Activated CD8-positive, alpha-beta memory T cell treated with anti-CD3 and anti-CD28 coated beads, Interleukin-2, amount 10 ng/mL, durations not matched to agents 7 days and 5 days (primary cell): ENCODE results near the gene JHY. TPM values are rescaled to one million over a fixed set of nuclear protein-coding genes. Genes with fewer than 3 reads are reported as not detected.
A peak's percentile ranks its signal among the peaks of the same experiment; 100 is the strongest.

Experiments used
- ATAC-seq: fragments of 150-1000 bp; cut with Tn5 transposase; one replicate; pipeline ENCODE4 v1.10.0; 2021; ENCODE audit warnings: moderate library complexity
- CTCF ChIA-PET: fragments of 350-600 bp; sonication (Branson Sonifier 250); formaldehyde crosslinking; loops from one replicate; lab custom pipeline; 2021; ENCODE audit warnings: antibody characterized with exemption; lab: Charles Lee
- DNase-seq: peaks from one replicate; pipeline ENCODE4 v3.0.0-alpha.2; 2020
- H3K27ac Mint-ChIP-seq: one replicate; pipeline ENCODE4 v1.8.0; 2021; ENCODE audit warnings: mild to moderate bottlenecking, mixed read lengths
- H3K27me3 Mint-ChIP-seq: one replicate; pipeline ENCODE4 v1.8.0; 2021; ENCODE audit warnings: mixed read lengths
- H3K36me3 Mint-ChIP-seq: one replicate; pipeline ENCODE4 v1.8.0; 2021; ENCODE audit warnings: mild to moderate bottlenecking, mixed read lengths
- H3K4me1 Mint-ChIP-seq: one replicate; pipeline ENCODE4 v1.8.0; 2021; ENCODE audit warnings: mixed read lengths
- H3K4me3 Mint-ChIP-seq: one replicate; pipeline ENCODE4 v1.8.0; 2021; ENCODE audit warnings: mild to moderate bottlenecking, moderate library complexity, mixed read lengths
- H3K9me3 Mint-ChIP-seq: one replicate; pipeline ENCODE4 v1.8.0; 2022; ENCODE audit warnings: low read depth, mixed read lengths
- total RNA-seq, 2 experiments: library from RNA; stranded (reverse); gene quantifications; one replicate each; pipeline ENCODE4 v1.2.3, GENCODE V29; 2021

Gene JHY
- total RNA-seq, result 1 to 10 TPM; 3.2 to 4.3 TPM

DNA sequence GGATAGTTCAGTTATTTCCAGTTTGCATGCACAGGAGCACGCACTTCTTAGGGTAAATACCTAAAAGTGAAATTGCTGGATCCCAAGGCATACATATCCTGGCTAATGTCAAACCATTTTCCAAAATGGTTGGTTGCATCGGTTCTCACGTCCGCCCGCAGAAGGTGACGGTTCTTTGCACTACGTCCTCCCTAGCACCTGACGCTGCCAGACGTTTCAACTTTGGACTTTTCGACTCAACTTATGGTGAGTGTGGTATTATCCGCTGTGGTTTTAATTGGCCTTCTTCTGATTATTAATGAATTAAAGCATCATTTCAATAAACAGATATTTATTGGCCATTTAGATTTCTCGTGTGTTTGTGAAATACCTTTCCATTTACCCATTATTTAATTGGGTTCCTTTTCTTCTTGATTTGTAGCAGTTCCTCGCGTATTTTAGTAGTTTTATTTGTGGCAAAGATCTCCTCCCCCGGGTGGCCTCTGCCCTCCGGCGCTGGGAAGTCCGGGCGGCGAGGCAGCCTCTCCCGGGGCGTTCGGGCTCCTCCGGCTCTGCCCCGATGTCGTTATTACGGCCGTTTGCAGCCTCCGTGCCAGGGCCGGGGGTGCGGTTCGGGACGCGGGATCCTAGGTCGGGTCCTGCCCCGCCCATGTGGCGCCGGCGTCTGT lies at the start of gene JHY:
JHY (plus strand) TSS at position 571 of the 668 bp plus-strand sequence. CDS start 3,091 bp downstream, outside the sequence.
- Mint-ChIP-seq H3K27me3 (peaks cover 15% of the 10 kb centered on the region), H3K4me1 (peaks cover 30% of the 10 kb centered on the region), H3K4me3 (peak within 1 kb of the TSS; percentile 80), H3K36me3 (peaks cover 5% of the 10 kb centered on the region), H3K27ac (peak within 1 kb of the TSS; percentile 82), H3K9me3 (no peaks in the 10 kb centered on the region)
- DNase-seq, result no peak
- CTCF ChIA-PET, result interaction anchor here (1.3 to 1.6 kb wide), 3 partner anchors 31 to 253 kb away, joined by 5 read pairs; no protein-coding TSS in a partner anchor
- ATAC-seq, result no peak

DNA sequence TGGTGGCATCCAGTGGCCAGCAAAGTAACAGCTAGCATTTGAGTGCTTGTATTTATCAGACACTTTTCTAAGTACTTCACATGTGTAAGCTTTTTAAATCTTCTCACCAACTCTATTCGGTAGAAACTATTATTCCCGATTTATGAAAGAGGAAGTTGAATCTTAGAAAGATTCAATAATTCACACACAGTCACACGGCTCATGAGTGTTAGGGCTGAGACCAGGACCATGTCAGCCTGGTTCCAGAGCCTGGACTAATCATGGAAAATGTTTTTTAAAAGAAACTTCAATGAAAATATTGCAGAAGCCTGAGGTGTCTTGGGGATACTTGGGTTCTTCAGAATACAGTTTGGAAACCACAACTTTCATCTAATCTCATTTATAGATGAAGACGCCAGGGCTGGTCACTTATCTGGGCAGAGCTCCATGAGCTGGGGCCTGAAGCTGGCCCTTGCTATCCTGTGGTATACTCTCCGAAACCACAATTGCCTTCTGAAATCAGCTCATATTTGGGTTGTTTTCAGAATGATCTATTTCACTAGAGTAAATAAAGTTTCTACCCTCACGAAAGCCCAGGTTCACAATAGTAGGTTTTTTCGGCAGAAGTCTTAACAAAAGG lies 48.6 kb upstream of the JHY start:
- CTCF ChIA-PET, result interaction anchor here (0.7 to 5.2 kb wide), 10 partner anchors 9 to 178 kb away, joined by 3 to 56 read pairs (median 4); no protein-coding TSS in a partner anchor
- ATAC-seq, result no peak
- no peak for DNase-seq
- Mint-ChIP-seq H3K4me1 (peaks cover 40% of the 10 kb centered on the region), H3K27me3 (no peaks in the 10 kb centered on the region), H3K36me3 (peaks cover 2% of the 10 kb centered on the region), H3K9me3 (no peaks in the 10 kb centered on the region), H3K27ac (no peak overlapping the region), H3K4me3 (no peak overlapping the region)

DNA sequence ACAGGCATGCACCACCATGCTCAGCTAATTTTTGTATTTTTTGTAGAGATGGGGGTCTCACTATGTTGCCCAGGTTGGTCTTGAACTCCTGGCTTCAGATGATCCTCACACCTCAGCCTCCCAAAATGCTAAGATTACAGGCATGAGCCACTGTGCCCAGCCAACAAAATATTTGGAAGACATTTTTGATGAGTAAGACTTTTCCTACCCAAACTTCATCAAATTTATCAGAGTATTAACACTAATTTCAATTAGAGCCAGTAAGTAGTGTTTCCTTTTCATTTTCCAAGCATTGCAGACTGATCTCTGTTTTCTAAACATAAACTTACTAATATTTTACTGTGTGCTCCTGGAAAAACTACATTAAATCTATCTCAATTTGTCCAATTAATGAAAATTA lies 45.6 kb upstream of the JHY start:
- CTCF ChIA-PET, result interaction anchor here (1.2 to 5.2 kb wide), 3 partner anchors 10 to 257 kb away, joined by 3 to 56 read pairs (median 3); no protein-coding TSS in a partner anchor
- Mint-ChIP-seq H3K4me1 (peaks cover 56% of the 10 kb centered on the region), H3K9me3 (no peaks in the 10 kb centered on the region), H3K27me3 (no peaks in the 10 kb centered on the region), H3K4me3 (no peak overlapping the region), H3K36me3 (peaks cover 2% of the 10 kb centered on the region), H3K27ac (no peak overlapping the region)
- no peak for ATAC-seq
- DNase-seq, result no peak

DNA sequence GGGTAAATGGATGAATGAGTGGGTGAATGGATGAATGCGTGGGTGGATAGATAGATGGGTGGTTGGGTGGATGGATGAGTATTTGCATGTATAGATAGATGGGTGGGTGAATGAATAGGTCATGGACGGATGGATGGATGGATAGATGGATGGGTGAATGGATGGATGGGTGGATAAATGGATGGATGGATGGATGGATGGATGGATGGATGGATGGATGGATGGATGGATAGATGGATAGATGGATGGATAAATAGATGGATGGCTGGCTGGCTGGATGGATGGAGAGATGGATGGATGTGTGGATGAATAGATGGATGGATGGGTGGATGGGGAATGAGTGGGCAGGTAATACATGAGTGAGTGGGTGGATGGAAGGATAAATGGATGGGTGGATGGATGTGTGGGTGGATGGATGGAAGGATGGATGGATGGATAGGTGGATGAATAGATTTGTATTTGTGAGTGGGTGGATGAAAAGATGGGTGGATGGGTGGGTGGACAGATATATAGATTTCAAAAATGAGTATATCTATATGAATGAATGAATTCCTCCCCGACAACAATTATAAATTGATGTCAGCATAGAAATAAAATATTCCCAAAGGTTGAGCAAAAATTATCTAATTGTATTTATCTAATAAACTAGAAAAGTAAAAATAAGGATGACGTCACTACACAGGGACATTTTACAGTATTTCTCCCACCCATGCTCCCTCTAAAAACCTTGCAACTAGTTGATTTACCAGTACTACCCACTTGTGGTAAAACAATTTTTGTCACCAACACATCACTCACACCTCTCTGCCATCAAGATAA lies 44.8 kb upstream of the JHY start:
- Mint-ChIP-seq H3K4me1 (peaks cover 59% of the 10 kb centered on the region), H3K9me3 (no peaks in the 10 kb centered on the region), H3K36me3 (peaks cover 2% of the 10 kb centered on the region), H3K4me3 (peak overlapping the region; percentile 77), H3K27ac (peak overlapping the region; percentile 84), H3K27me3 (no peaks in the 10 kb centered on the region)
- no peak for DNase-seq
- CTCF ChIA-PET, result interaction anchor here (1.1 to 4.7 kb wide), 7 partner anchors 9 to 223 kb away, joined by 3 to 120 read pairs (median 4); no protein-coding TSS in a partner anchor
- ATAC-seq, result no peak

DNA sequence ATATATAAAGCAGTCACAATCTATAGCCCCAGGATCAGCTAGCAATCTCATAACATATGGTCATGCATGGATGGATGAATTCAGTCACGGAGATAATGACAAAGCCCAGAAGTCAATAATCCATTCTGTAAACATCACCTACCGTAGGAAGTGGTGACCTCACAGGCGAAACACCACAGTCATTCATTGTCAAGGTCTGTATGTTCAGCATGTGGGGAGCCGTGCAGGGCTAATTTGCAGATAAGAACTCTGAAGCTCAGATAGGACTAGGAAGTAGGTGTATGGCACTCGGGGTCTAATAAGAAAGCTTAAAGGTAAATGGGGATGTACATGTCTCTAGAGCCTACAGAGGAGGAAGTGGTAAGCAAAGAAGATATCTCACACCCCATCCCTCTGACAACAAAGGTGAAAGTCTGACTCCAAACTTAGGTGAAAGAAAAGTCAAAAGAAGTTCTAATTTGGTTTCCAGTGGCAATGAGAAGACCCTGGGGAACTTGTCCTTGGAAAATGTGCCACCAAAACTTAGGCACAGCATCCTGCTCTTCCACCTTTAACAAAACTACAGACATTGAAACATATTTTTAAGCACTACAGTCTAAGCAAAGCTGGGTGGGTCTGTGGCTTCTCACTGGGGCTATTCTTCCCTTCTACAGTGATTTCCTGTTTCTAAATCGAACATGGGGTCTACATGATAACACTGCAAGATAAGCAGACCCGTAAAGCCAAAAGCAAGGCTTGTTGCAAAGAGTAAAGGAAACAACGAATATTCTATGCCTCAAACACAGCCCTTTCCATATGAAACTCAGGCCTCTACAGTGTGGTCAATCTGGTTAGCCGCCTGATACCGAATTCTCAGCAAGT lies 39.0 kb upstream of the JHY start:
- peak overlapping the region; percentile 97 for H3K27ac Mint-ChIP-seq
- peaks cover 79% of the 10 kb centered on the region for H3K4me1 Mint-ChIP-seq
- no peaks in the 10 kb centered on the region for H3K27me3 Mint-ChIP-seq
- H3K9me3 Mint-ChIP-seq, result no peaks in the 10 kb centered on the region
- DNase-seq (peak; percentile 88), ATAC-seq (peak; percentile 77)
- peaks cover 10% of the 10 kb centered on the region for H3K36me3 Mint-ChIP-seq
- CTCF ChIA-PET, result interaction anchor here (0.9 to 4.0 kb wide), 9 partner anchors 9 to 215 kb away, joined by 3 to 39 read pairs (median 4); no protein-coding TSS in a partner anchor
- H3K4me3 Mint-ChIP-seq, result peak overlapping the region; percentile 62

DNA sequence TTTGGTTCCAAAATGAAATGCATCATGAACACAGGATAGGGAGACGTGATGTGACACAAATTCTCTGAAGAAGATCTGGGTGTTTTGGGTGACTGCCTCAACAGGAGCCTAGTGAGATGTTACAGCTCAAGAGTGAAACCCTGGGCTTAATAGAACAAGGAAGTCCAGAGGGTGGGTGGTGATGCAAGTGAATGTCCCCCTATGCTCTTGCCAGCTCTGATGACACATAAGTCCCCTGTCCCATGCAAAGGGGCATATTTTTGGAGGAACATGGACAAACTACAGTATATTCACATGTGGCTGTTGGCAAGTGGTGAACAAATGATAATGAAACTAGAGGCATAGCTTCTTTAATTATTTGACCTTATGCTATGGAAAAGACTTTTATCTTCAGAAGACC lies 35.1 kb upstream of the JHY start:
- Mint-ChIP-seq H3K4me3 (peak overlapping the region; percentile 45), H3K27me3 (no peaks in the 10 kb centered on the region), H3K27ac (peak overlapping the region; percentile 89), H3K9me3 (no peaks in the 10 kb centered on the region), H3K4me1 (peaks cover 94% of the 10 kb centered on the region), H3K36me3 (peaks cover 14% of the 10 kb centered on the region)
- ATAC-seq, result no peak
- no peak for DNase-seq
- CTCF ChIA-PET, result interaction anchor here (0.8 to 1.6 kb wide), 11 partner anchors 9 to 216 kb away, joined by 3 to 10 read pairs (median 3); partner anchors contain the start of gene CRTAM

DNA sequence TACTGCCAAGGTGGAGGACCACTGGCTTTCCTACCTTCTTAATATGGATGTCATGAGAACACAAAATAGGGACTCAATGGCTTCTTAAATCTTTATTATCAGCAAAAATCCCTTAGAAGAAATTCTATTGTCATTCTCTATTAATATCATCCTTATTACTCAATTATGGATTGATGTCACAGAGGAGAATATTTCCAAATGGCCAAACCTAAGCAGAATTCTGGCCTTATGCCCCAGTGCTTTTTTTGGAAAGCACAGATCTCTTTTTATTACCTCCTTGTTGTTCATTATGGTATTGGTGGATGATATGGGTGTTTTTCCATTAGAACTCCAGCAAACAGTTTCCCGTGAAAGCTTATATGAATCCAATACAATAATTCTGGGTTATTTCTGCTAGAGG lies 34.4 kb upstream of the JHY start:
- Mint-ChIP-seq H3K27ac (peak overlapping the region; percentile 89), H3K27me3 (no peaks in the 10 kb centered on the region), H3K4me1 (peaks cover 91% of the 10 kb centered on the region), H3K4me3 (no peak overlapping the region), H3K36me3 (peaks cover 16% of the 10 kb centered on the region), H3K9me3 (no peaks in the 10 kb centered on the region)
- CTCF ChIA-PET, result interaction anchor here (1.2 to 1.4 kb wide), 5 partner anchors 8 to 219 kb away, joined by 3 to 6 read pairs (median 4); partner anchors contain the start of gene CRTAM
- no peak for DNase-seq
- ATAC-seq, result no peak

DNA sequence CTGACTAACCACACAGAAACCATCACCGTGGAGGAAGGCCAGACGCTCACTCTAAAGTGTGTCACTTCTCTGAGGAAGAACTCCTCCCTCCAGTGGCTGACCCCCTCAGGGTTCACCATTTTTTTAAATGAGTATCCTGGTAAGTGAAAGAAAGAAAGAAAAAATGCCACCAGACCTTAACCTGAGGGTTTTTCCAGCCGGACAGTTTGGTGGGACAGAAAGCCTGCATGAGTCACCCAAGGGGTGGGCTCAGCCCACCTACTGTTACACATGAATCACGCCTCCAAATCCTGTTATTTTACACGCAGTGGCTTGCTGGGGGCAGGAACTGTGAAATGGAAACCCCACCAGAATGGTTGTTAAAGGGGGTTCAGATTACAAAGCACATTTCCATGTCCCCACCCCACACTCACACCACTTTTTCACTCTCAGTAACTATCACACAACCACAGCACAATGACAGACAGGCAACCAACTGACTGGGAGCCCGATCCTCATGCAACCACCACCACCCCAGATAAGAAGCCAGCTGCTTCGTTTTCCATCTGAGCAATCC lies 32.4 kb upstream of the JHY start:
- no peaks in the 10 kb centered on the region for H3K9me3 Mint-ChIP-seq
- H3K4me3 Mint-ChIP-seq, result peak overlapping the region; percentile 56
- CTCF ChIA-PET, result interaction anchor here (1.0 to 7.9 kb wide), 12 partner anchors 10 to 270 kb away, joined by 3 to 171 read pairs (median 37); partner anchors contain the start of genes CRTAM and UBASH3B
- H3K4me1 Mint-ChIP-seq, result peaks cover 77% of the 10 kb centered on the region
- ATAC-seq (peak; percentile 59), DNase-seq (peak; percentile 77)
- H3K36me3 Mint-ChIP-seq, result peaks cover 13% of the 10 kb centered on the region
- peak overlapping the region; percentile 89 for H3K27ac Mint-ChIP-seq
- H3K27me3 Mint-ChIP-seq, result no peaks in the 10 kb centered on the region

DNA sequence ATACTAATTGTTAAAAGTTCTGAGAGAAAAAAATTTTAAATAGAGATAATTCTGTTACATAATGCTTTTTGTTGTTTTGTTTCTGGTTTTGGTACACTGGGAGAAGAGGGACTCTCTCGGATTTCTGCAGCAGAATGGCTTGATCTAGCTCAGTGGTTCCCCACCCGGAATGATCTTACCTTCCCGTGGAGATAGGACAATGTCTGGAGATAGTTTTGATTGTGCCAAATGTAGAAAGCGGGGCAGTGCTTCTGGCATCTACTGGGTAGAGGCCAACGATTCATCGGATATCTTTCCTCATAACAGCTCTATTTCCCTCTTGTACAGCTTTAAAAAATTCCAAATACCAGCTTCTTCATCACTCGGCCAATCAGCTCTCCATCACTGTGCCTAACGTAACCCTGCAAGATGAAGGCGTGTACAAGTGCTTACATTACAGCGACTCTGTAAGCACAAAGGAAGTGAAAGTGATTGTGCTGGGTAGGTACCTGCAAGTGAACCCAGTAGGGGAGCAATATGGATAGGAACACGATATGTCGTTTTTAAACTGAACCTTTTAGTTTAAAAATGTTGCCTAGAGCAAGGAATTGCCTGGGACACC lies 31.1 kb upstream of the JHY start:
- Mint-ChIP-seq H3K9me3 (no peaks in the 10 kb centered on the region), H3K27me3 (peaks cover 5% of the 10 kb centered on the region), H3K36me3 (peaks cover 14% of the 10 kb centered on the region), H3K4me3 (peak overlapping the region; percentile 59), H3K4me1 (peaks cover 71% of the 10 kb centered on the region), H3K27ac (peak overlapping the region; percentile 84)
- peak; percentile 53 for ATAC-seq
- peak; percentile 66 for DNase-seq
- CTCF ChIA-PET, result interaction anchor here (0.7 to 7.9 kb wide), 21 partner anchors 7 to 271 kb away, joined by 3 to 171 read pairs (median 9); partner anchors contain the start of genes CRTAM, JHY and UBASH3B

DNA sequence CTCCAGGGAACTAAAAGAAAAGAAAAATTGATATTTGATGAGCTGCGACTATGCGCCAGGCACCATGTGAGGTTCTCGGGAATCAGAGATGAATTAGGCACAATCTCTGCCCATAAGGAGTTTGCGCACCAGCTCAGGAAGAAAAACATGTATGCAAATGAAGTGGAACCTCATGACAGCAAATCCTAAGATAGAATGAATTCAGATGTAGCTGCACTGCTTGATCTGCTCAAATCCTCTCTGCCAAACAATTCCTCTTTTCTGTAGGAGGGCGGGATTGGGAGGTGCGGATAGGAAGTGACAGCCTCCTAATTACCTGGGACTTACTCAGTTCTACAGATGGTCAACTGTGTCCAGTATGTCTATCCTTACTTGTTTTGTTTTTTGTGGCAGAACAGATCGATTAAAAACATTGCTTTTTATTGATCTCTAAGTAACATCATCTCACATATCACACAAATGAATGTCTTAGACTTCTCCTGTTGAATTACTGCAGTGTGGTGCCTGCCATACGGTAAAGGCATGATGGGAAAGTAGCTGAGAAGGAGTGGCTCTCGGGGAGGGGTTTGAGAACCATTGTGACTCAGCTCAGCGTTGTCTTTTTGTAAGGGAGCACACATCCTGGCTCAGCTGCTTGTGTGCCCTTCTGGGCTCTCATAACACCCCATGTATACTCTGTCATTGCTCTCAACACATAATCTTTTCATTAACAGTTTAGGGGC lies 30.3 kb upstream of the JHY start:
- ATAC-seq (peak; percentile 38), DNase-seq (peak; percentile 71)
- H3K36me3 Mint-ChIP-seq, result peaks cover 14% of the 10 kb centered on the region
- CTCF ChIA-PET, result interaction anchor here (0.6 to 7.9 kb wide), 34 partner anchors 8 to 272 kb away, joined by 3 to 171 read pairs (median 8); partner anchors contain the start of genes CRTAM, JHY and UBASH3B
- peaks cover 5% of the 10 kb centered on the region for H3K27me3 Mint-ChIP-seq
- H3K9me3 Mint-ChIP-seq, result no peaks in the 10 kb centered on the region
- peak overlapping the region; percentile 84 for H3K27ac Mint-ChIP-seq
- H3K4me1 Mint-ChIP-seq, result peaks cover 71% of the 10 kb centered on the region
- peak overlapping the region; percentile 59 for H3K4me3 Mint-ChIP-seq

DNA sequence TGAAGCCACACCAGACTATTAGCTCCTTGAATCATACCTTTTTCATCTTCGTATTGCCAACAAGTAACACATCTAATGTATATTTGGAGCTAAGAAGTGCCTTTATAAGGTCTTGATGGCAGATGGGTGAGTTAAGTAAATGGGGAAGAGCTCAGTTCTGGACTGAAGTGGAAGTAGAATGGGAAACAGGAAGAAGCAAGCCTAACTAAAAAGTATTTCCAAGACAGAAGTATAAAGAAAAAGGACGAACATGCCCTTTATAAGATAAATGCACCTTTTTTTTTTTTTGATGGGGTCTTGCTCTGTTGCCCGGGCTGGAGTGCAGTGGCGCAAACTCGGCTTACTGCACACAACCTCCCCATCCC lies 29.8 kb upstream of the JHY start:
- no peak for ATAC-seq
- peak overlapping the region; percentile 84 for H3K27ac Mint-ChIP-seq
- CTCF ChIA-PET, result interaction anchor here (0.7 to 7.9 kb wide), 31 partner anchors 8 to 273 kb away, joined by 3 to 171 read pairs (median 10); partner anchors contain the start of genes CRTAM, JHY and UBASH3B
- no peak for DNase-seq
- H3K4me3 Mint-ChIP-seq, result no peak overlapping the region
- H3K9me3 Mint-ChIP-seq, result no peaks in the 10 kb centered on the region
- peaks cover 17% of the 10 kb centered on the region for H3K36me3 Mint-ChIP-seq
- peaks cover 5% of the 10 kb centered on the region for H3K27me3 Mint-ChIP-seq
- peaks cover 69% of the 10 kb centered on the region for H3K4me1 Mint-ChIP-seq
